WTC11 (cell line): ENCODE measurements around the gene MYOCOS. TPM values are rescaled to one million over a fixed set of nuclear protein-coding genes. Genes with fewer than 3 reads are reported as not detected.
"Not testable (repeated sequence)": the region's sequence is repeated elsewhere in the genome, so short reads cannot be mapped to it uniquely, and the experiment has no call there.

Experiments used
- ATAC-seq: fragments of 200-7000 bp; cut with Tn5 transposase; 2 replicates; pipeline ENCODE4 v1.10.0; 2021; ENCODE audit warnings: mild to moderate bottlenecking, moderate library complexity
- CTCF ChIA-PET: fragments of 300-600 bp; sonication (Branson Sonifier 250); formaldehyde crosslinking; loops from one replicate; lab custom pipeline; 2021; ENCODE audit warnings: antibody characterized with exemption; lab: Charles Lee
- POLR2A ChIA-PET: fragments of 350-600 bp; sonication (Branson Sonifier 250); formaldehyde crosslinking; loops from one replicate; lab custom pipeline; 2021; ENCODE audit warnings: antibody characterized with exemption; lab: Charles Lee
- DNase-seq: peaks from one replicate; pipeline ENCODE4 v3.0.0; 2021; ENCODE audit warnings: low spot score
- H3K27ac Mint-ChIP-seq: 2 replicates; pipeline ENCODE4 v1.8.0; 2021; ENCODE audit warnings: mixed read lengths
- H3K27me3 Mint-ChIP-seq: 2 replicates; pipeline ENCODE4 v1.8.0; 2021; ENCODE audit warnings: low read depth, mild to moderate bottlenecking, moderate library complexity, mixed read lengths
- H3K36me3 Mint-ChIP-seq: 2 replicates; pipeline ENCODE4 v1.8.0; 2021; ENCODE audit warnings: mixed read lengths
- H3K4me1 Mint-ChIP-seq: 2 replicates; pipeline ENCODE4 v1.8.0; 2022; ENCODE audit warnings: mixed read lengths
- H3K4me3 Mint-ChIP-seq: 2 replicates; pipeline ENCODE4 v1.8.0; 2021; ENCODE audit warnings: mild to moderate bottlenecking, moderate library complexity, mixed read lengths
- H3K9me3 Mint-ChIP-seq: 2 replicates; pipeline ENCODE4 v1.8.0; 2021; ENCODE audit warnings: mixed read lengths
- ARID4B ChIP-seq: sonication (generic); formaldehyde crosslinking; IDR thresholded peaks from 2 replicates; pipeline ENCODE4 v1.8.0; 2023; ENCODE audit warnings: missing genetic modification reagents, mild to moderate bottlenecking, borderline replicate concordance
- ATF1 ChIP-seq: sonication (generic); formaldehyde crosslinking; IDR thresholded peaks from 2 replicates; pipeline ENCODE4 v1.8.1; 2023; ENCODE audit warnings: mild to moderate bottlenecking, moderate library complexity, missing genetic modification reagents
- ATF3 ChIP-seq: sonication (generic); formaldehyde crosslinking; conservative IDR thresholded peaks from 2 replicates; pipeline ENCODE4 v1.8.1; 2022; ENCODE audit warnings: mild to moderate bottlenecking, missing genetic modification reagents
- CTCF ChIP-seq: fragments of 200-600 bp; IDR thresholded peaks from 2 replicates; pipeline ENCODE4 v1.8.0; 2022; ENCODE audit warnings: antibody characterized with exemption
- E2F5 ChIP-seq: sonication (generic); formaldehyde crosslinking; IDR thresholded peaks from 2 replicates; pipeline ENCODE4 v1.8.1; 2022; ENCODE audit warnings: mild to moderate bottlenecking, moderate library complexity, missing genetic modification reagents
- ELF4 ChIP-seq: sonication (generic); formaldehyde crosslinking; IDR thresholded peaks from 2 replicates; pipeline ENCODE4 v1.8.1; 2022; ENCODE audit warnings: low read depth, mild to moderate bottlenecking, moderate library complexity, missing genetic modification reagents
- ERG ChIP-seq: fragments of 250-450 bp; sonication (Bioruptor Pico); IDR thresholded peaks from 2 replicates; pipeline ENCODE4 v1.8.0; 2021; ENCODE audit warnings: mild to moderate bottlenecking
- FOXK1 ChIP-seq: sonication (generic); formaldehyde crosslinking; IDR thresholded peaks from 2 replicates; pipeline ENCODE4 v1.8.0; 2022; ENCODE audit warnings: mild to moderate bottlenecking, moderate library complexity, missing genetic modification reagents
- HMGXB4 ChIP-seq: sonication (generic); formaldehyde crosslinking; IDR thresholded peaks from 2 replicates; pipeline ENCODE4 v1.8.1; 2023; ENCODE audit warnings: mild to moderate bottlenecking, moderate library complexity, missing genetic modification reagents
- KAT7 ChIP-seq: sonication (generic); formaldehyde crosslinking; IDR thresholded peaks from 2 replicates; pipeline ENCODE4 v1.8.1; 2023; ENCODE audit warnings: missing genetic modification reagents, mild to moderate bottlenecking, borderline replicate concordance
- MAX ChIP-seq: sonication (generic); formaldehyde crosslinking; IDR thresholded peaks from 2 replicates; pipeline ENCODE4 v1.8.0; 2022; ENCODE audit warnings: mild to moderate bottlenecking, missing genetic modification reagents
- MLX ChIP-seq: sonication (generic); formaldehyde crosslinking; IDR thresholded peaks from 2 replicates; pipeline ENCODE4 v1.8.1; 2023; ENCODE audit warnings: mild to moderate bottlenecking, missing genetic modification reagents, moderate library complexity
- SMAD3 ChIP-seq: sonication (generic); formaldehyde crosslinking; IDR thresholded peaks from 2 replicates; pipeline ENCODE4 v1.8.0; 2022; ENCODE audit warnings: missing genetic modification reagents, mild to moderate bottlenecking, borderline replicate concordance
- ZMAT4 ChIP-seq: fragments of 250-450 bp; sonication (Bioruptor Pico); IDR thresholded peaks from 2 replicates; pipeline ENCODE4 v1.9.0; 2021; ENCODE audit warnings: mild to moderate bottlenecking
- ZNF121 ChIP-seq: sonication (generic); formaldehyde crosslinking; IDR thresholded peaks from 2 replicates; pipeline ENCODE4 v1.8.0; 2023; ENCODE audit warnings: missing genetic modification reagents
- ZNF138 ChIP-seq: sonication (generic); formaldehyde crosslinking; conservative IDR thresholded peaks from 2 replicates; pipeline ENCODE4 v1.8.1; 2022; ENCODE audit warnings: mild to moderate bottlenecking, moderate library complexity, missing genetic modification reagents
- ZNF219 ChIP-seq: sonication (generic); formaldehyde crosslinking; IDR thresholded peaks from 2 replicates; pipeline ENCODE4 v1.8.0; 2023; ENCODE audit warnings: missing genetic modification reagents, mild to moderate bottlenecking, borderline replicate concordance
- ZNF423 ChIP-seq: fragments of 250-450 bp; sonication (Bioruptor Pico); IDR thresholded peaks from 2 replicates; pipeline ENCODE4 v2.1.2; 2022; ENCODE audit warnings: mild to moderate bottlenecking, moderate library complexity
- ZNF512 ChIP-seq: sonication (generic); formaldehyde crosslinking; IDR thresholded peaks from 2 replicates; pipeline ENCODE4 v1.8.1; 2022; ENCODE audit warnings: missing genetic modification reagents, borderline replicate concordance
- total RNA-seq: library from RNA; stranded (reverse); gene quantifications from 3 replicates; pipeline ENCODE4 v1.2.3, GENCODE V29; 2021

The MYOCOS gene
- total RNA-seq, 1 experiment from 2014 or later = not detected

- no peak for TF ChIP-seq FOXK1 (CRISPR knock-in tag)
- TF ChIP-seq E2F5 (CRISPR knock-in tag) = no peak
These were observed 10.7 kb upstream of the MYOCOS start (continued) for GRCh38 chr1:171611306-171611705.

GRCh38 chr1:171613282-171613681, 8.8 kb upstream of the MYOCOS start:
- no peaks in the 10 kb centered on the region for H3K4me1 Mint-ChIP-seq
- H3K9me3 Mint-ChIP-seq = no peaks in the 10 kb centered on the region
- no peaks in the 10 kb centered on the region for H3K36me3 Mint-ChIP-seq
- TF ChIP-seq SMAD3 (CRISPR knock-in tag) (no peak), ZNF423 (no peak), ARID4B (CRISPR knock-in tag) (no peak), KAT7 (CRISPR knock-in tag) (no peak), CTCF (no peak), ATF3 (CRISPR knock-in tag) (no peak), ZNF138 (CRISPR knock-in tag) (no peak), ZMAT4 (CRISPR knock-in tag) (no peak), MAX (CRISPR knock-in tag) (no peak), ATF1 (CRISPR knock-in tag) (no peak), ELF4 (CRISPR knock-in tag) (no peak), MLX (CRISPR knock-in tag) (no peak), ERG (CRISPR knock-in tag) (no peak), ZNF512 (CRISPR knock-in tag) (no peak), ZNF121 (CRISPR knock-in tag) (no peak), HMGXB4 (CRISPR knock-in tag) (no peak), ZNF219 (CRISPR knock-in tag) (no peak)
- TF ChIP-seq, all 79 proteins: peak for 0
- DNase-seq (no peak), ATAC-seq (no peak)
- Mint-ChIP-seq H3K4me3 (no peak overlapping the region), H3K27ac (no peak overlapping the region), H3K27me3 (no peaks in the 10 kb centered on the region)
- ChIA-PET CTCF (no interaction called here), POLR2A (no interaction called here)

GRCh38 chr1:171615122-171615906, 6.7 kb upstream of the MYOCOS start:
- not testable (repeated sequence) for DNase-seq

More at GRCh38 chr1:171615122-171615906, 6.7 kb upstream of the MYOCOS start:
- H3K27ac Mint-ChIP-seq, CTCF ChIA-PET, H3K4me1 Mint-ChIP-seq, ATAC-seq, H3K36me3 Mint-ChIP-seq, POLR2A ChIA-PET, H3K27me3 Mint-ChIP-seq, H3K4me3 Mint-ChIP-seq, H3K9me3 Mint-ChIP-seq: not testable (repeated sequence)
